Neural cell (in vitro differentiated cells): ENCODE results near the gene AQP3.

Experiments
- CTCF ChIP-seq: fragments of 450-650 bp; IDR thresholded peaks from 2 replicates; pipeline ENCODE4 v1.5.1; 2014; ENCODE audit warnings: antibody characterized with exemption, mild to moderate bottlenecking, moderate library complexity; ENCODE audit not compliant: poor library complexity, severe bottlenecking
- RAD21 ChIP-seq: fragments of 450-650 bp; conservative IDR thresholded peaks from 2 replicates; pipeline ENCODE4 v1.6.1; 2014; ENCODE audit warnings: antibody characterized with exemption, mild to moderate bottlenecking, moderate library complexity
- TAF1 ChIP-seq: IDR thresholded peaks from 2 replicates; pipeline ENCODE4 v1.6.1; 2012; ENCODE audit warnings: low read depth

- TF ChIP-seq CTCF: no peak
- no peak for TF ChIP-seq RAD21
- no peak for TF ChIP-seq TAF1
Measured at GRCh38 chr9:33465096-33465495, 17.7 kb upstream of the AQP3 start.
